GM19043 (cell line): ENCODE results near the gene HPCAL1.

Source experiments
- ATAC-seq: cut with Tn5 transposase; IDR thresholded peaks from one replicate; pipeline ENCODE4 v1.9.1; 2021; ENCODE audit warnings: low read depth; ENCODE audit not compliant: unreplicated experiment

Gene HPCAL1

DNA sequence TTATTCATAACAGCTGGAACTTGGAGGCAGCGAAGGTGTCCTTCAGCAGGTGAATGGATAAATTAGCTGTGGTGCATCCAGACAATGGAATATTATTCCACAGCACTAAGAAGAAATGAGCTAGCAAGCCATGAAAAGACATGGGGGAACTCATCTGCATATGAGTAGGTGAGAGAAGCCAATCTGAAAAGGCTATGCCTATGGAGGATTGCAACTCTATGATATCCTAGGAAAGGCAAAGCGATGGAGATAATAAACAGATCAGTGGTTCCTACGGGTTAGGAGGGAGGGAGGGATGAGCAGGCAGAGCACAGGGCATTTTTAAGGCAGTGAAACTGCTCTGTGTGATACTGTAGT lies 79.3 kb downstream of the HPCAL1 start:
- ATAC-seq = no peak

DNA sequence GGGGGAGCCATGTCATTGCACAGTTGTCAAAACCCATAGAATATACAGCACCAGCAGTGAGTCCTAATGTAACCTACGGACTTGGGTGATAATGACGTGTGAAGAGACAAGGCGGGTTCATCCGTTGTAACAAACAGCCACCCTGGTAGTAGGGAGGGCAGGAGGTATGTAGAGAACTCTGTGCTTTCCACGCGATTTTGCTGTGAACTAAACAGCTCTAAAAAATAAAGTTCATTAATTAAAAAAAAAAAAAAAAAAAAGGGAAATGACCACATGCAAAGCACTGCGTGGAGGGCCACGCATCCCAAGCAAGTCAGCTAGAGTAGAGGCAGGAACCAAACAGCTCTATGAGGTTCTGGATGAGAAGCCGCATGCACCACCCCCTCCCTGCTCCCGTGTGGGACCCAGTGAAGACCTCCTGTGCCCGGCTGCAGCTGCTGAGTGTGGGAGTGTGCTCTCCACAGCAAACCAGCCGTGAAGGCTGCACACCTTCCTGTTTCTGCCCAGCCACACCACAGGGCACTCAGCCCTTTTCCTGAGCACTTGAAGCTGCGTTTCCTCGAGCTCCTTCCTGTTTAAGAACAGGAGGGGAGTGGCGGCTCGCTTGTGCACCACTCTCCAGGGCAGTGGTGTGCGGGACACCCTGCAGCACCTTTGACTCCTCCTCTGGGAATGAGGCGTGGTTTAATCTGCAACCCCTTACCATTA lies 79.8 kb downstream of the HPCAL1 start:
- ATAC-seq = peak; percentile 50

DNA sequence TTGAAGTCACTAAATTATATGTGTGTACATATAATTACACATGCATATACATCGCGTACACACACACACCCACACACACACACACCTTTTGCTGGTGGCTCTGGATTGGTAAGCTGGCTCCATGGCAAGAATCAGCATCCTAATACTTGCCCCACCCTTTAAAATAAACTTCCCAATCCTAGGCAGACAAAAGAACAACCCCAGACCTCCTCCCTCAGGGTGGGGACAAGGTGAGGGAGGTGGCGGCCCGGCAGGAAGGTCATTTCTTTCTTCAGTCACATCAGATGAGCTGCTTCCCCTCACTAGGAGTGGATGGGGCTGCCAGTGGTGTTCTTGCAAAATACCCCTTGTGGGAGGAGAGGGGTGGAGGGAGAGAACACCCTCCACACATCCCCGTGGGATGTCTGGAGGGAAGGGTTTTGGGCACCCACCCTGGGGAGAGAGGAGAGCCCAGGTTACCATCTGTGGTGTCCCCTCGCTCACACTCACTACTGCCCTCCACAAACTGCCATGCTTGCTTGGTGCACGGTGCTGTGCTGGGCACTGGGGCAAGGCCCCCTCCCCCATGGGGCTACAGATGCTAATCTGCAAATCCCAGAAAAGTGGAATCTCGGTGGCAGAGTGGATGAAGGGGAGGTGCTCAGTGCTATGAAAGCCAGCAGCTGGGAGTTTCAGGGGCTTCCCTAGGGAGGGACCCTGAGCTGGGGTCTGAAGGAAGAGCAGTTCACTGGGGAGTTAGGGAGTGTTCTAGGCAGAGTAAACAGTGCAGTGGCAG lies 81.4 kb downstream of the HPCAL1 start:
- ATAC-seq = no peak

DNA sequence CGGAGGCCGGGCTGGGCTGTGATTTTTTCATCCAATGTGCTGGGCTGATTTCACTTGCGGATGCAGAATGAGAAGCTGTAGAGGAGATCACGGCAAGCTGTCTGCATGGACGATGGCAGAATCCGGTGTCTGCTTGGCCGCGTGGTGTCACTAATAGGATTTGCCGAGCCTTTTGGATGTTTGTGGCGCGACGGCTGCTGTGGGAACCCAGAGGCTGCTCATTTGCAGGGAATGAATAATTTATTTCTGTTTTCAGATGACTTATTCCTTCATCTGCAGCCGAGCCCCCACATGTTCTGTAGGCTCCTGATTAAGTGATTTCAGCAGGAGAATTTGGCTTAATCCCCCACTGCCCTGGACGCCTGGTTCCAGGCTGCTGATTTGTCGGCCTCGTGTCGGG lies 82.8 kb downstream of the HPCAL1 start:
- ATAC-seq = no peak

DNA sequence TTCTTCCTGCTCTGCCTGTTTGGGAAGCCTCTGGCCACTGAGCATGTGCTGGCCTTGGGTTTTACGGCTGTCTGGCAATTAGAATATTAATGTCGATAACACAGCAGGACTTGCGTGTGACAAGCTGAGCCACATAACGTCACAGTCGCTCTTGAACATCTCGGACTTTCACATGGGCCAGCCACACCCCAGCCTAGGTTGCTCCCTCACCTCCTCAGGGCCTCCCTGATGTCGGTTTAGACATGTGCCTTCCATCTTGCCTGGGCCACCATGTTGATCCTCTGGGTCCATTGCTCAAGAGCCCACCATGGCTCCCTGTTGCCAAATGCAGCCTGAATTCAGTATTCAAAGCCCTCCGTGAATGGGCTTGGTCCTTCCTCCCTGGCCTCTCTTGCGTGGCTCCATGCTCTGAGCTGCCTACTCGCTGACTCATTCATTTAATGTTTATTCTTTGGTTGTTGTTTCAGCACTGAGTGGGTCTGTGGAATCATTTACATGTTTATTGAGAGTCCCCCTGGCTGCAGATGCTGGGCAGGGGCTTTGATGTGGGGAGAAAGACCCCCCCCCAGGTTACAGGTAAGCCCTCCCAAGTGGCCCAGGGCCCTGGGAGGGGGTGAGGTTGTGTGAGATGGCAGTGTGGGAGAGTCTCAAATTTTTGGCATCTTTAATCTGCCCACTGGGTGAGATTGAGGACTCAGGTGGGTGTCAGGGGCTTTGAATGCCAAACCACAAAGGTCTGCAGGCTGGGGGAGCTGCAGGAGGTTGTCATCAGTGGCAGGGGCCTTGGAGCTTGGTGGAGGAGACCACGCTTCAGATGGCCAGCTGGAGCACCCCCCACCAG lies 83.4 kb downstream of the HPCAL1 start:
- no peak for ATAC-seq

DNA sequence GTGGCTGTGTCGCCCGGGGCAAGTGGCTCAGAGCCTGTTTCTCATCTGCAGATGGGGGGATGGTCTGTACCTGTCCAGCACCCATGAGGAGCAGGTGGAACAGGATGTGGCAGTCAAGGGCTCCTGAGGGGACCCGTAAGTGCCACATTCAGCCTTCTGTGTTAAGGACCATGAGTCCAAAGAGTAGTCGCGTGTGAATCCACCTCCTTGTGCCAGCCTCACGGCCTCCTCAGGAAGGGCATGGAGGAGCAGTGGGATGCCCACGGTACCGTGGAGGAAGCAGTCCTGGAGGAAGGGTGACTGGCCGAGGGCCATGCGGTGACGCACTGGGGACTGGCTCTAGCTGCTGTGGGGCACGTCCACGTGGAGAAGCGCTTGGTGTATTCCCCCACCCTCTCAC lies 84.3 kb downstream of the HPCAL1 start:
- ATAC-seq = no peak

DNA sequence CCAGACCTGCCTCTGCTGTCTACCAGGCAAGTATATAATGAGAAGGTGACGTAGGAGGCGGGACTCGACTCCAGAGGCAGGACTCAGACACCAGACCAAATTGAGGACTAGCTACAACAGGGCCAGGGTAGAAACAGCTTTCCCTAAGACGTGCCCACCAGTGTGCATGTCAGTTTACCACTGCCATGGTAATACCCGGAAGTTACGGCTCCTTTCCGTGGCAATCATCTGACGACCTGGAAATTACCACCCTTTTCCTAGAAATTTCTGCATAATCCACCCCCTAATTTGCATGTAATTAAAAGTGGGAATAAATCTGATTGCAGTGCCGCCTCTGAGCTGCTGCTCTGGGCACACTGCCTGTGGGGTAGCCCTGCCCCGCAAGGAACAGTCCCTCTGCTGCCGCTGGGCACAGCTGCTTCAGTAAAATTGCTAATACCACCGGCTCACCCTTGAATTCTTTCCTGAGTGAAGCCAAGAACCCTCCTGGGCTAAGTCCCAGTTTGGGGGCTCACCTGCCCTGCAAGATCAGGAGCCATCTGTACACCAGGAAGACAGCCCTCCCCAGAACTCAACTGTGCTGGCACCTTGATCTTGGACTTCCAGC lies 86.4 kb downstream of the HPCAL1 start:
- no peak for ATAC-seq

DNA sequence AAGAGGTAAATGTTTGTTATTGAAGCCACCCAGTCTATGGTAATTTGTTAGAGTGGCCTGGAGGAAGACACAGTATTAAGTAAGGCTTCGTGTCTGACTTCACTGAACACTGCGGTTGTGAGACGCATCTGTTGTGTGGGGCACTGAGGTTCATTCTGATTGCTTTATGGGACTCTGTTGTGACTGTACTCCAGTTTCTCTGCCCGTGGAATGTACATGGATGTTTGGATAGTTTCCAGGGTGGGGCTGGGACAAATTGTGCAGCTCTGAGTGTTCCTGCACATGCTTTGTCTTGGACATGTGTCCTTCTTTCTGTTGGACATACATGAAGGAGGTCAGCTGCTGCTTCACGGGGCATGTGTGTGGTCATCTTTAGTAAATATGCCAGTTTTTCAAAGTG lies 86.9 kb downstream of the HPCAL1 start:
- no peak for ATAC-seq

DNA sequence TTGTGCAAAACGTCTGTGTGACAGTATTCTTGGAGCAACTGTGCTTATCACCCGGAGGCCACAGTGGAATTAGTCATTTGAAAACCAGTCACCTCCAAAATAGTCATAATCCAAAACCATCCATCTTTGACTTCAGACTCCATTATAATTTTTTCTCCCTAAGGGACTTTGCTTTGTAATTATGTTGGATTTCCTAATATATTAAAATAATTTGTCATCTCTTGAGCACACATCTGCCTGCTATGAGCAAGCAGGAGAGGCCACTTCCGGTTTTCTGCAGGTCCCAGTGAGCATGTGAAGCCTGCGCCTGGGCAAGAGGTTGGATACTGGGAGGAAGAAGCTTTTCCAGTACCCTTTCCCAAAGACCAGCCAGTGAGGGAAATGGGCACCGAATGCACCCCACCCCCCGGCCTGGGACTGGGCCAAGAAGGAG lies 87.7 kb downstream of the HPCAL1 start:
- ATAC-seq = no peak

DNA sequence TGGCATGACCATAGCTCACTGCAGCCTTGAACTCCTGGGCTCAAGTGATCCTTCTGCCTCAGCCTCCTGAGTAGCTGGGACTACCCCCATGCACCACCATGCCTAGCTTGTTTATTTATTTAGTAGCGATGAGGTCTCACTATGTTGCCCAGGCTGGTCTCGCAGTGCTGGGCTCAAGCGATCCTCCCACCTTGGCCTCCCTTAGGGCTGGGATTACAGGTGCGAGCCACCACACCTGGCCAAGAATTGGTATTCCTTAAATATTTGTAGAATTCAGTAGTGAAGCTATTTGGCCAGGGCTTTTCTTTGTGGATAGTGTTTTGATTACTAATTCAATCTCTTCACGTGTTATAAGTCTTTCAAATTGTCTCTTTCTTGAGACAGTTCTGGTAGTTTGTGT lies 89.4 kb downstream of the HPCAL1 start:
- ATAC-seq = no peak

DNA sequence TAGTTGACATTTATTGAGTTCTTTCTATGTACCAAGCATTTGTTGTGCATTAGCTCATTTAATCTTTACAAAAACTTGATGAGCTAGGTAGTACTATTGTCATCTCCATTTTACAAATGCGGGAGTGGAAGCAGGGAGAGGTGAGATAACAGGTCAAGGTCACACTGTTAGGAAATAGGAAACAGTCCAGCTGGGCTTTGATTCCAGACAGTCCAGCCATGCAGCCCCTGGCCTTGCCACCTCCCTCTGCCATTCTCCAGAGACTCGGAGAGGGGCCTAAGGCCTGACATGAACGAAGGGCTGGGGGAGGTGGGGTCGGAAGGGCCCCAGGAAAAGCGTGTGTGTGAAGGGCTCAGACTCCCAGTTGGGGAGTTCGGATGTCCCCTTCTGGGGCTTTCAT lies 89.8 kb downstream of the HPCAL1 start:
- ATAC-seq = no peak

DNA sequence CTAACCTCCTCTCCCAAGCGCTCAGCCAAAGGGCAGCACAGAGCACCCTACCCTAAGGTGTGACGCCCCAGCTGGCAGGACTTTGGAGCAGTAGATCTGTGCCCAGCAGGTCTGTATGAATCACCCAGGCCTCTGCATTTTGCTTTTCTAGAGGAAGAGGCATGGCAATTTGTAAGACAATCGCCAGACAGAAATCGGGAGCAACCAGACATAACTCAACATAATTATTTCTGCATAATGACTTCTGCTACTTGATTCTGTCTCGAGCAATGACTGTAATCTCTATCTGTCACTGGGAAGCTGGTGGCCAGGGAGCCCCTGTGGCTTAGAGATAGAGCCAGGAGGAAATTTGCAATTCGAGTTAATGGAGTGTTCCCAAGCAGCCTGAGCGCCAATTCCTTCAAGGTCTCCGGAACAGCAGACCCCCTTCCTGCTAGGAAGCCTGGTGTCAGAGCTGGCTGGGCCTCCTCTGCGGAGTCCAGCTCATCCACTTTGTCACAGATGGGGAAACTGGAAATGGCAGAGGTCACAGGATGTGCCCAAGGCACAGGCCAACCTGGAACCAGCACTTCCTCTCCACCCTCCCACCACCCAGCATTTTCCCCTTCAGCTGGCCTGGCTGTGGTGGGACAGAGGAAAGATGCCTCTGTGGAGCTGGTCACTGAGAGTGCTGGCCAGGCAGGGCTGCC lies 90.4 kb downstream of the HPCAL1 start:
- ATAC-seq = no peak

DNA sequence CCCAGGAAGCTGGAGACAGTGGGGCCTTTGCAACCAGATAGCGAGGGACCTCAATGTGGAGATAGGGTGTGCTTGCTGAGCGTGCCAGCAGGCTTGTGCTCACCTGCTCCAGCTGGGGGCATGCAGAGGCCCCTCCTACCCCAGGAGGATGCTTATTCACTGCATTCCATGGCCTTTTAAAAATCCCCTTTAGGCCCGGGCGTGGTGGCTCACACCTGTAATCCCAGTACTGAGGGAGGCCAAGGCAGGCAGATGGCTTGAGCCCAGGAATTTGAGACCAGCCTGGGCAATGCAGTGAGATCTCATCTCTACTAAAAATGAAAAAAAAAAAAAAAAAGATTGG lies 90.9 kb downstream of the HPCAL1 start:
- no peak for ATAC-seq

DNA sequence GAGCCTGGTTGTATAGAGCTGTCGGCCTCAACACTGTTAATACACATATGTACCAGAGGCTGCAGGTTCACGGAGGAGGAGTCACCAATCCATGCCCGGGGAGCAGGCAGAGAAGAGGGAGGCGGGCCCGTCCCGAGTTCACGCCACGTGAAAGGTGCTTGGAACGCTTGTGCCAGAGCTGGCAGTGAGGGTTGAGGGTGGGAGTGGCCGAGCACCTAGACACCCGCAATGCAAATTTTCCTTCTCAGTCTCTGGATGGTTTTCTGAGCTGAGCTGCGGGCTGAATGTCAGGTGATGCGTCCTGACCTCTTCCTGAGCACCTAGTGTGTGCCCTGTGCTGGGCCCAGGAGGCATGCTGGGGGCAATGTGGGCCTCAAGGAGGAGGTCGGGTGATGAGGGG lies 93.2 kb downstream of the HPCAL1 start:
- ATAC-seq = no peak

DNA sequence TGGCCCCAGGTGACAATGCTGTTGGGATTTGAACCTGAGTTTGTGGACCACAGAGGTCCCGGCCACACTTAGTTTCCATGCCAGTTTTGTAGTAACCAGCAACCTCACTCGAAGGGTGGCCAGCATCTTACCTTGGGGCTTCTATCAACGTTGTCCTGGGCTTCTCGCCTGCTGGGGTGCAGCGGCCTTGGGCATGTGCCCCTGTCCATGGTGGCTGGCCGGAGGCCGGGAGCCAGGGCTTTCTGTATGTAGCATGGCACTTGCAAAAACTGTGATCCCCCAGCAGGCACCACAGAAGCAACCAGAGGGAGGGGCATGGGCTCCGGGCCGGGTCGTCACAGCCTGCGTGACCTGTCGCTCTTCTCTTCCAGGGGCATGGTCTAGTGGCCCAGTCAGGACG lies 93.8 kb downstream of the HPCAL1 start:
- ATAC-seq = no peak

DNA sequence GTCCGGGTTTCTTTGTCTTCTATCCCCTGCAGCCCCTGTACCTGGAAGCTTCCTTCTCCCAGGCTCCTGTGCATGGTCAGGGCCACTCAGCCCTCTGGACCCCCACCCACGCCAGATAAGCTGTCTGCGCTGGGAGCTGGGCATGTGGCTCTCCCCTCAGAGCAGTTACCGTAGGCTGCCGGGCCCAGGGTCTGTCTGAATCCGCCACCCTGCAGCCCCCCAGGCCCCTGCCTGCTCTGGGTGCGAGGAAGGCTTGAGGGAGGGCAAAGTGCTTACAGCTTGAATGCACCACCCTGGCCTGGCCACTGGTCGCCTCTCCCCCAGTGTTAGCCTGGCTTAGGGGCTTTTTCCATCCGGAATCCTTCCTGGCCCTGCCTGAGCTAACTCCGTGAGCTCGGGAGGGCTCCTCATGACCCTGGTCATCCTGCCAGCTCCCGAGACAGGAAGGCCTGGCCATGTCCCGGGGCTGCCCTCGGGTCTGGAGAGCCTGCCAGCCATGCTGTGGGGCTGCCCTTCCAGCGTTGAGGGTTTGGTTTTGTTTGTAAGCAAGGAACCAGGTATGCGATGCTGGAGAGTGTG lies 94.7 kb downstream of the HPCAL1 start:
- ATAC-seq = no peak

DNA sequence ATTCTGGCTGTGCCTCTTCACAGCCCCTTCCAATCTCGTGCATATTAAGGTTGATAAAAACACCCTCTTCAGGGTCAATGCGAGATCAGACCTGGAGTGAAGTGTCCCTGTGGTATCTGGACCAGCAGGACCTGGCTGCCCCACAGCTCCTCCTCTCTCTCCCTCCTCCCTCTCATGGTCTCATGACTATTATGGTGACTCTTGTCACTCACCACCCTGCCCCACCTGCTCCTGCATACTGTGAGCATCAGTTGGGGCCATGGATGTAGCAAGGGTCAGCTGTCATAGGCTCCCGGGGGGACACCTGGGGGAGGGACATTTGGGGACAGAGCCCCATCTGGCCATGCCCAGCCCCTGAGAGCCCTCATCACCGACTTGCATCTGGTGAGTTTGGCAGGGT lies 95.2 kb downstream of the HPCAL1 start:
- ATAC-seq = no peak

DNA sequence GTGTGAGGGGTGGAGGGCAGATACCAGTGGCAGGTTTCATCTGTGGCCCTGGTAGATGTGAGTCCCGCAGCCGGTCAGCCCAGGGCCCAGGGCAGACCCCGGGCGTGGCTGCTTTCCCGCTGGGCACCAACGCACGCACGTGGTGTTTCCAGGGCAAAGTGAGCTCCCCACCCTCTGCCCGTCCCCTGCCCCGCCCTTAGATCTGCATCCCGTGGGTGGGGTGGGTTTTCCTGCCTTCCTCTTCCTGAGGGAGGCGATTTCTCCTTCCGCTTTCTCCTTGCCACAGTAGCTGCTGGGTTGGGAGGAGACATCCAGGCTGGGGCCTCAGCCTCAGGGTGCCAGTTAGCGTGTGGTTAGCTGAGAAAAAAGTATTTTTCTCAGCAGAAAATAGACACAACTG lies 95.8 kb downstream of the HPCAL1 start:
- no peak for ATAC-seq

DNA sequence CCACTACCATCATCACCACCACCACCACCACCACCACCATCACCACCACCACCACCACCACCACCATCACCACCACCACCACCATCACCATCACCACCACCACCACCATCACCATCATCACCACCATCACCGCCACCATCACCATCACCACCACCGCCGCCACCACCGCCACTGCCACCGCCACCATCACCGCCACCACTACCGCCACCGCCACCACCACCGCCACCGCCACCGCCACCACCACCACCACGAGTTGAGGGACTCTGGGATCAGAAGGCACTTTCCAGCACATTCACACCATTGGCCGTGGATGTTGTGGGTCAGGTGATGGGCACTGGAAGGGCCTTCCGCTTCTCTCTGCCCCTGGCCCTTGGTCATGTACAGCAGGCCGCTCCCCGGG lies 96.7 kb downstream of the HPCAL1 start:
- ATAC-seq = no peak

DNA sequence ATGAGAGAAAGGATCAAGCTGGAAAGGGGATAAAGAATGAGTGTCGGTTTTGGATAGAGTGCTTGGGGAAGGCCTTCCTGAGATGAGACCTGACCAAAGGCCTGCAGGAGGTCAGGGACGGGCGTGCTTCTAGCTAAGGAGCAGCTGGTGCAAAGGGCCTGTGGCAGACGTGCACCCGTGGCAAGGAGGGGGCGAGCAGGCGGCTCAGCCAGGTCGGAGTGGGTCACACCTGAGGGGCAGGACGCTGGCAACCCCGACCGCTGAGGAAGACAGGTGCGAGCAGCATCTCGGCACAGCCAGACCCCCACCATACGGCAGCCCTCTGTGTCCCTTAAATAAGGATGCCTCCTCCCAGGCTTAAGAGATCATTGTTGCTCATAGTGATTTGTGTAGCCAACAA lies 97.3 kb downstream of the HPCAL1 start:
- no peak for ATAC-seq
